Measurements from ENCODE around the gene SEC22B. TPM values are rescaled to one million over a fixed set of nuclear protein-coding genes. Genes with fewer than 3 reads are reported as not detected.
"Not testable (repeated sequence)": the region's sequence is repeated elsewhere in the genome, so short reads cannot be mapped to it uniquely, and the experiment has no call there.

The SEC22B gene
- total RNA-seq, 1 donor from 2014 or later = 26.6 TPM

DNA sequence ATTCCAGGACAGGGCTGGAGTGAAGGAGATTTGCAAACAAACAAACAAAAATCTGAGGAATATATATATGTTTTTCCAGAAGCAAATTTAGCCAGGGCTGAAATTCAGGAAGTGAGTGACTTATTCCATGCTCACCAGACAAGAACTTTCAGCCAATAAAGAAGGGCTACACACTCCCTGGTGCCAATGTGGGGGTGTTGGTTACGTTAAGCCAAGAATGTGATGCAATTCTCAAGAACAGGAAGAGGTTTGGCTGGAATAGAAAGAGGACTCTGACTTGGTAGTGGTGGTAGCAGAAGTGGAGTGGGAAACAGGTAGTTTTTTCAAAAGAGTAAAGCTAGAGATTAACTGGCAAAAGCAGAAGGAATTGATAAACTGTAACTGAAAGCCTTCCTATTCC lies 31.7 kb downstream of the SEC22B start:
- not testable (repeated sequence) for H3K4me1 ChIP-seq (ENCODE audit: control insufficient read depth in 3 of 3, insufficient read depth in 3 of 3, low read length in 3 of 3); H3K27ac ChIP-seq (ENCODE audit: low read depth, low read length); H3K9ac ChIP-seq (ENCODE audit: low read depth in 1 of 3, low read length in 3 of 3); H3K4me3 ChIP-seq (ENCODE audit: low read length in 3 of 3); H3K36me3 ChIP-seq (ENCODE audit: control insufficient read depth in 3 of 3, insufficient read depth in 3 of 3, low read length in 3 of 3); H3K9me3 ChIP-seq (ENCODE audit: control insufficient read depth in 3 of 3, low read length in 3 of 3); H3K27me3 ChIP-seq (ENCODE audit: control insufficient read depth in 3 of 3, insufficient read depth in 3 of 3, low read length in 3 of 3)

DNA sequence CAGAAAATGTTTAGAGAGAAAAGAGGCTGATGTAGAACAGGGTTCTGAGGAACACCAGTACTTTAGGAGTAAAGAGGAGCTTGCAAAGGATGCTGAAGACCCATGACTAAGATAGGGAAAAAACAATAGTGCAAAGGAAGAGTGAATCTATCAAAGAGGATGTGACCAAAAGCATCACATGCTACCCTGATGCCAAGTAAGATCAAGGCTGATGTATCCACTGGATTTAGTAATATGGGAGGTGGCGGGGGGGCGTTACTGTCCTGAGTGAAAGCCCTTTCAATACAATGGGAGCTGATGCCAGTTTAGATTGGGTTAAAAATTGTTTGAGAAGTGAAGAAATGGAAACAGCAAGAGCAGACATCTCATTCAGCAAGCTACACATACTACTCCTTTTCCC lies 32.2 kb downstream of the SEC22B start:
- not testable (repeated sequence) for H3K27ac ChIP-seq (ENCODE audit: low read depth, low read length); H3K9ac ChIP-seq (ENCODE audit: low read depth in 1 of 3, low read length in 3 of 3)

DNA sequence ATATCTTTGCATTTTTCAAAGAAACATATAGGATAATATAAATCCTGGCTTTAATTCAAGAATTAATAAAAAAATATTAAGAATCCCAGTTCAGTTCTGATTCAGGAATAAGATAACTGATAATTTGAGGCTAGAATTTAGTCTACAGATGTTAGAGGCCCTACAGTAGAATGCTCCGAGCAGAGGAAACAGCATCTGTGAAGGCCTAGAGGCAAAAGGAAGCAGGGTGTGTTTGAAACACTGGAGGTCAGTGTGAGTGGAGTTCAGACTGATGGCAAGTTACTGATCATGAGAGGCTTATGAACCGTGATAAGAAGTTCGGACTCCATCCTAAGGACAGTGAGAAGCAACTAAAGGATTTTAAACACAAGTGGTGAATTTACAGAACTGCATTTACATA lies 33.0 kb downstream of the SEC22B start:
- H3K4me1 ChIP-seq (ENCODE audit: control insufficient read depth in 3 of 3, insufficient read depth in 3 of 3, low read length in 3 of 3); H3K27me3 ChIP-seq (ENCODE audit: control insufficient read depth in 3 of 3, insufficient read depth in 3 of 3, low read length in 3 of 3); H3K27ac ChIP-seq (ENCODE audit: low read depth, low read length); H3K9me3 ChIP-seq (ENCODE audit: control insufficient read depth in 3 of 3, low read length in 3 of 3); H3K4me3 ChIP-seq (ENCODE audit: low read length in 3 of 3); H3K9ac ChIP-seq (ENCODE audit: low read depth in 1 of 3, low read length in 3 of 3); H3K36me3 ChIP-seq (ENCODE audit: control insufficient read depth in 3 of 3, insufficient read depth in 3 of 3, low read length in 3 of 3): not testable (repeated sequence)

More for the DNA sequence above, 32.2 kb downstream of the SEC22B start:
- not testable (repeated sequence) for H3K9me3 ChIP-seq (ENCODE audit: control insufficient read depth in 3 of 3, low read length in 3 of 3); H3K27me3 ChIP-seq (ENCODE audit: control insufficient read depth in 3 of 3, insufficient read depth in 3 of 3, low read length in 3 of 3); H3K4me3 ChIP-seq (ENCODE audit: low read length in 3 of 3); H3K4me1 ChIP-seq (ENCODE audit: control insufficient read depth in 3 of 3, insufficient read depth in 3 of 3, low read length in 3 of 3); H3K36me3 ChIP-seq (ENCODE audit: control insufficient read depth in 3 of 3, insufficient read depth in 3 of 3, low read length in 3 of 3)

DNA sequence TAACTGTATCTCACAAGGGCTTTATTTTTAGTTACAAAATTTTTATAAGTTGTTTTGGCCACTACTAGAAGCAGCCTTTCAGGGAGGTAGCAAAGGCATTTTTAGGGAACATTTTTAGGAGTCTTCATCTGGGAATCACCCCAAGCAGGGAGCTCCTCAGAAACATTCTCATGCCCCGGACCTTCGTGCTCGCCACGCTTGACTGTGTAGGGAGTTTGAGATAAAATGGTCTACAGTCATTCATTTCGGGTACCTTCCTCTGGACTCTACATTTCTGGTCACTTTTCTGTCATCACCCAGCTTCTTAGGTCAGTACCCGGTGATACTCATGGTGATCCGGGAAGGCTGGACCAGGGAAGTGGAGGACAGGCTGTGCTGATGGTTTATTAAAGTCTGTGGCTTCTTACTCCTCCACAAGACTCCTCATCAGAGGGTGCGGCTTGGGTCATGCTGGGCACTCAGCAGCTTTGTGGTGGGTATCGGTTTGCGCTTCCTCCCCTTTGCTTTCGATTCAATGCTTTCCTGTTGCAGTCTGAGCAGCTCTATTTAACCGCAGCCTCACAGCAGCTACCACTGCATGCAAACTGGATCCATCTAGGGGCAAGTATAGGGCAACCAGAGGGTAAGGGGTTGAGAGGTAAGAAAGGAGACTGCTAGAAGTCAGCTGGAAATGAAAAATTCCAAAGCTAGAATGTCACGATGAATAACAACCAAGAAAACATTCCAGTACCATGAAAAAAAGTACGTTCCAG lies 33.6 kb downstream of the SEC22B start:
- not testable (repeated sequence) for H3K9ac ChIP-seq (ENCODE audit: low read depth in 1 of 3, low read length in 3 of 3); H3K36me3 ChIP-seq (ENCODE audit: control insufficient read depth in 3 of 3, insufficient read depth in 3 of 3, low read length in 3 of 3); H3K27ac ChIP-seq (ENCODE audit: low read depth, low read length); H3K9me3 ChIP-seq (ENCODE audit: control insufficient read depth in 3 of 3, low read length in 3 of 3); H3K4me3 ChIP-seq (ENCODE audit: low read length in 3 of 3); H3K4me1 ChIP-seq (ENCODE audit: control insufficient read depth in 3 of 3, insufficient read depth in 3 of 3, low read length in 3 of 3); H3K27me3 ChIP-seq (ENCODE audit: control insufficient read depth in 3 of 3, insufficient read depth in 3 of 3, low read length in 3 of 3)

DNA sequence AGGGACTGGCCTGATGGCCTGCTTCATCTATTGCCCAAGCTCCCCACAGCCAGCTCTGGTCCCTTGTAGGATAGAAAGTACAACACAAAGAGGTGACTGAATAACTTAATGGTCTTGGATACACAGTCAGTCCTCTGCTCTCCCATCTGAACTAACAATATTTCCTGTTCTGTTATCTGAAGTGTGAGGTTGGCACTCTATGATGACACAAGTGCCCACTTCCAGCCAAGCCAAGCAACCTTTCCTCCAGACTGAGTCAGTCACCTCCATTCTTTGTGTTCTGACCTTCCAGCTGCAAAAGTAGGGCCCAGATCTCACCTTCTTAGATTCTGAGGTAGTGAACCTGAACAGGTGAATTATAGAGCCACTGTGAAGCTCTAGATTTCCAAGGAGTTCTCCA lies 34.5 kb downstream of the SEC22B start:
- not testable (repeated sequence) for H3K27me3 ChIP-seq (ENCODE audit: control insufficient read depth in 3 of 3, insufficient read depth in 3 of 3, low read length in 3 of 3); H3K27ac ChIP-seq (ENCODE audit: low read depth, low read length); H3K4me3 ChIP-seq (ENCODE audit: low read length in 3 of 3); H3K9ac ChIP-seq (ENCODE audit: low read depth in 1 of 3, low read length in 3 of 3); H3K4me1 ChIP-seq (ENCODE audit: control insufficient read depth in 3 of 3, insufficient read depth in 3 of 3, low read length in 3 of 3); H3K36me3 ChIP-seq (ENCODE audit: control insufficient read depth in 3 of 3, insufficient read depth in 3 of 3, low read length in 3 of 3); H3K9me3 ChIP-seq (ENCODE audit: control insufficient read depth in 3 of 3, low read length in 3 of 3)

DNA sequence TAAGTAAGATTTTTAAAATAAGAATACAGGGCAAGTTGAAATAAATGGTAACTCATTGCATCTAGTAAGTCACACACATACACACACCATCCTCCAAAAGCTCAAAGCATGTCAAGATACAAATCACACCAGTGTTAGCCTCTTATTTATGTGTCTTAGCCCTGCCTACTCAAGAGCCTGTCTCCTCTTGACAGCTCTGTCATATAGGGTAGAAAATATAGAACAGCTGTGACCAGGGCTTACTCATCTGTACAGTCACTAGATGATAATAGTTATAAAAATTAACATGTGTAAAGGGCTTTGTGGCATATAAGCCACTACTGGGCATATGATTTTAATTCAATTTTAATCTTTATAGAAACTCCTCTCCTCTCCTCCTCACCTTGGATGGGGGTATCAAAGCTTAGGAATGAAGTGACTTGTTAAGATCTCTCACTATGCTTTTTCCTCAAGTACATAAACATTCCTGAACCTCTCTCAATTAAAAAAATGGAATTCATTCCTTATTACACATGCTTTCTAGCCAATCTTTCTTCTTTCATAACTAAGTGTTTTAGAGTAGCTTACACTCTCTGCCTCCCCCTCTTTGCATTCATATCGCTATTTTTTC lies 35.6 kb downstream of the SEC22B start:
- H3K27ac ChIP-seq (ENCODE audit: low read depth, low read length); H3K9ac ChIP-seq (ENCODE audit: low read depth in 1 of 3, low read length in 3 of 3); H3K4me1 ChIP-seq (ENCODE audit: control insufficient read depth in 3 of 3, insufficient read depth in 3 of 3, low read length in 3 of 3); H3K9me3 ChIP-seq (ENCODE audit: control insufficient read depth in 3 of 3, low read length in 3 of 3); H3K27me3 ChIP-seq (ENCODE audit: control insufficient read depth in 3 of 3, insufficient read depth in 3 of 3, low read length in 3 of 3); H3K4me3 ChIP-seq (ENCODE audit: low read length in 3 of 3); H3K36me3 ChIP-seq (ENCODE audit: control insufficient read depth in 3 of 3, insufficient read depth in 3 of 3, low read length in 3 of 3): not testable (repeated sequence)

DNA sequence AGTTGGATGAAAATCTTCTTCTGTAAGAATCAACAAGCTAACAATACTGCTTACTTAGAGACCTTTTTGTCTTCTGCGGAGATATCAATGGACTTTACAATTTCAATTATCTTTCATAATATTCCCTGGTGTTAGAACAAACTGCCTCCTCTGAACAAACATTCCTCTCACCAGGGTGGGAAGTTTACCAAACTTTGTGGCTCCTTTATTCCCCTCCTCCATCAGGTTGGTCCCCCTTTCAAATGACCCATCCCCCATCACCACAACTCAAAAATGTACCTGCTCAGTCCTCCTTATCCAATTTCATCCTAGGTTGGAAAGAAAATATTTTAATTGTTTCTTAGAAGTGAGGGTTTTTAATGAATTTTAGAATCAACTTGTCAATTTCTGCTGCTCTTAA lies 40.2 kb downstream of the SEC22B start:
- not testable (repeated sequence) for H3K27me3 ChIP-seq (ENCODE audit: control insufficient read depth in 3 of 3, insufficient read depth in 3 of 3, low read length in 3 of 3); H3K27ac ChIP-seq (ENCODE audit: low read depth, low read length); H3K4me1 ChIP-seq (ENCODE audit: control insufficient read depth in 3 of 3, insufficient read depth in 3 of 3, low read length in 3 of 3); H3K9ac ChIP-seq (ENCODE audit: low read depth in 1 of 3, low read length in 3 of 3); H3K36me3 ChIP-seq (ENCODE audit: control insufficient read depth in 3 of 3, insufficient read depth in 3 of 3, low read length in 3 of 3); H3K4me3 ChIP-seq (ENCODE audit: low read length in 3 of 3); H3K9me3 ChIP-seq (ENCODE audit: control insufficient read depth in 3 of 3, low read length in 3 of 3)

DNA sequence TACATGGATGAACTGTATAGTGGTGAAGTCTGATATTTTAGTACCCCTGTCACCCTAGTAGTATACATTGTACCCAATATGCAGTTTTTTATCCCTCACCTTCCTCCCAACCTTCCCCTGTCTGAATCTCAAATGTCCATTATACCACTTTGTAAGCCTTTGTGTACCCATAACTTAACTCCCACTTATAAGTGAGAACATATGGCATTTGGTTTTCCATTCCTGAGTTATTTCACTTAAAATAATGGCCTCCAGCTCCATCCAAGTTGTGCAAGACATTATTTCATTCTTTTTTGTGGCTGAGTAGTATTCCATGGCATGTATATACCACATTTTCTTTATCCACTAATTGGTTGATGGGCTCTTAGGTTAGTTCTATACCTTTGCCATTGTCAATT lies 42.4 kb downstream of the SEC22B start:
- H3K4me3 ChIP-seq (ENCODE audit: low read length in 3 of 3); H3K9ac ChIP-seq (ENCODE audit: low read depth in 1 of 3, low read length in 3 of 3); H3K9me3 ChIP-seq (ENCODE audit: control insufficient read depth in 3 of 3, low read length in 3 of 3); H3K27me3 ChIP-seq (ENCODE audit: control insufficient read depth in 3 of 3, insufficient read depth in 3 of 3, low read length in 3 of 3); H3K36me3 ChIP-seq (ENCODE audit: control insufficient read depth in 3 of 3, insufficient read depth in 3 of 3, low read length in 3 of 3); H3K4me1 ChIP-seq (ENCODE audit: control insufficient read depth in 3 of 3, insufficient read depth in 3 of 3, low read length in 3 of 3); H3K27ac ChIP-seq (ENCODE audit: low read depth, low read length): not testable (repeated sequence)

DNA sequence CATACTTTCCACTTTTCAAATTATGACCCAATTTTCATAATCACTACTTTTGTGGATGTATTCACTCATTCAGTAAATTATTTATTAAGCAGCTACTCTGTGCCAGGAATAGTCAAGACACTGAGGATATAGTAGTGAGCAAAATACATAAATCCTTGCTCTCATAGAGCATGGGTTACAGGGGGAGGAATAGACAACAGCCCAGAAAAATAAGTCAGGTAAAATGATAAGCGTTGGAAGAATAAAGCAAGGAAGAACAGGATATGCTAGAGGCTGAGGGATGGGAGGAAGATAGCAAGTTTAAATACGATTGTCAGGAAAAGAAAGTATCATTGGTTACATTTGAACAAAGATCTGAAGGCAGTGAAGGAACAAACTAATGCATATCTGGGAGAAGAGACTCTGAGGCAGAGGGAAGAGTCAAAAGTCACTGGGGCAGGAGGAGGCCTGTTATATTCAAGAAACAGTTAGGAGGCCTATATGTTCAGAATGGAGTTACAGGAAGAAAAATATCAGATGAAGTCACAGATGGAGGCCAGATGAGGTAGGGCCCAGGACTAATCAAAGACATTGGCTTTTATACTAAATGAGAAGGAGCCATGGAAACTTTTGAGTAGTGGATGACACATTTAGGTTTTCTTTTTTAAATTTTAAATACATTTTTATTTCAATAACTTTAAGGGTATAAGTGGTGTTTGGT lies 42.9 kb downstream of the SEC22B start:
- Histone ChIP-seq H3K27ac (ENCODE audit: low read depth, low read length) (no peak overlapping the region), H3K36me3 (ENCODE audit: control insufficient read depth in 3 of 3, insufficient read depth in 3 of 3, low read length in 3 of 3) (no peaks in the 10 kb centered on the region), H3K4me1 (ENCODE audit: control insufficient read depth in 3 of 3, insufficient read depth in 3 of 3, low read length in 3 of 3) (no peaks in the 10 kb centered on the region), H3K9ac (ENCODE audit: low read depth in 1 of 3, low read length in 3 of 3) (no peak overlapping the region), H3K4me3 (ENCODE audit: low read length in 3 of 3) (no peak overlapping the region), H3K27me3 (ENCODE audit: control insufficient read depth in 3 of 3, insufficient read depth in 3 of 3, low read length in 3 of 3) (no peaks in the 10 kb centered on the region), H3K9me3 (ENCODE audit: control insufficient read depth in 3 of 3, low read length in 3 of 3) (no peaks in the 10 kb centered on the region)

DNA sequence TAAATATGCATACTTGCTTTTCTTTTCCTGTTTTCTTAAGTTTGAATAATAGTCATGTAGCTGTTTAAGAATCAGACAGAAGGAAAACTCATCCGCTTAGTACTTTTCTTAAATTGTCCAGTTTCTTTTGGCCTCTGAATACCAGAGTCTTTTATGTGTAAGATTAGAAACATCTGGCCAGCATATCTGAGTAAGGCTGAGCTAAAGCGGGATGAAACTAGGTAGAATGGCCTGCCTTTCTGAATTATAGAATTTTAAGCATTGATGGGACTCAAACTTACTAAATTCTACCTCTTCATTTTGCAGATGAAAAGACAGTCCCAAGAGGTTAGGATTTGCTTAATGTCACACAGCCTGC lies 43.9 kb downstream of the SEC22B start:
- H3K36me3 ChIP-seq (ENCODE audit: control insufficient read depth in 3 of 3, insufficient read depth in 3 of 3, low read length in 3 of 3); H3K9ac ChIP-seq (ENCODE audit: low read depth in 1 of 3, low read length in 3 of 3); H3K4me1 ChIP-seq (ENCODE audit: control insufficient read depth in 3 of 3, insufficient read depth in 3 of 3, low read length in 3 of 3); H3K9me3 ChIP-seq (ENCODE audit: control insufficient read depth in 3 of 3, low read length in 3 of 3); H3K4me3 ChIP-seq (ENCODE audit: low read length in 3 of 3); H3K27me3 ChIP-seq (ENCODE audit: control insufficient read depth in 3 of 3, insufficient read depth in 3 of 3, low read length in 3 of 3): not testable (repeated sequence)
- peak overlapping the region; percentile 25 for H3K27ac ChIP-seq (ENCODE audit: low read depth, low read length)
